Activated gamma-delta T cell (primary cell): ENCODE data around the gene EXTL2.
A peak's percentile ranks its signal among the peaks of the same experiment; 100 is the strongest.
"Not testable (repeated sequence)": the region's sequence is repeated elsewhere in the genome, so short reads cannot be mapped to it uniquely, and the experiment has no call there.

Experiments used
- DNase-seq: peaks from one replicate; lab custom pipeline; 2025; lab: John Stamatoyannopoulos, UW
- total RNA-seq, 2 donors: gene quantifications; one replicate each; lab custom pipeline; 2026; lab: John Stamatoyannopoulos, UW

The EXTL2 gene, protein sequence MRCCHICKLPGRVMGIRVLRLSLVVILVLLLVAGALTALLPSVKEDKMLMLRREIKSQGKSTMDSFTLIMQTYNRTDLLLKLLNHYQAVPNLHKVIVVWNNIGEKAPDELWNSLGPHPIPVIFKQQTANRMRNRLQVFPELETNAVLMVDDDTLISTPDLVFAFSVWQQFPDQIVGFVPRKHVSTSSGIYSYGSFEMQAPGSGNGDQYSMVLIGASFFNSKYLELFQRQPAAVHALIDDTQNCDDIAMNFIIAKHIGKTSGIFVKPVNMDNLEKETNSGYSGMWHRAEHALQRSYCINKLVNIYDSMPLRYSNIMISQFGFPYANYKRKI
- 9.1 to 9.8 reads per million in 2 donors for total RNA-seq

DNA sequence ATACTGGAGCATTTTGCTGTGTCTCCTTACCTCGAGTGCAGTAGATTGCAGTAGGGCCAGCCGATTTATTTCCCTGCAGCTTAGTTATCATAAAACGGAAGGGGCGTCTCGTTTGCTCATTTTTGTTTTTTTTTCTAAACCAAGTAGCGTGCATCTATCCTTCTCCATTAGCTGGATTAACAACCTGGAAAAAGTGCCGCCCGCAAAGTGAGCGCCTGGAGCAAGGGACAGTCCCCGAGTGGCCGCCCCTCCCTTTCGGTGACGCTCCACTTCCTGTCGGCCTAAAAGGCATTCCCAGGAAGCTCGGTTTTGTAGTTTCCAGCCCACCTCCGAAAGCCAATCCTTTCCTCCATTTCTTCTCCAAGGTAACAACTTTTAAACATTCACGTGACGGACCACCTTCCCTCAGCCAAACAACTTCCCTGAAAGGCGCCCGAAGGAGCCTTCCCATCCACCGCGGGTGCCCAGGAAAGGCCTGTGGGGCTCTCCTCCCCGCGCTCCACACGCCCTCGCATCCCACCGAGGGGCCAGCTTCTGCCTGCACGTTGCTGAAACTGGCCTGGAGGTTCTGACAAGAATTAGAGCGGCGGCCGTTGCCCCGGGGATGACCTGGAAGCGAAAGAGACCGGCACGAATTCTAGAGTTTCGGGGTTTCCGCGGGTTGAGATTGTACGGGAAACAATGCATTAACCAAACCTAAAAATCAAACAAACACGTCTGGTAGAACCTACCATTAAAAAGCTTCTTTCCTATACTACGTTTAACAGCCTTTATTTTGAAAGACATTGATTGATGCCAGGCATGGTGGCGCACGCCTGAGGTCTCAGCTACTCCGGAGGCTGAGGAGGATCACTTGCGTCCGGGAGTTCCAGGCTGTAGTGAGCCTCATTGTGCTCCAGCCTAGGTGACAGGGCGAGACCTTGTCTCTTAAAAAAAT, at the start of gene EXTL2:
TSS of gene EXTL2 (minus strand) at position 240 of the 937 bp plus-strand sequence. CDS start 6,085 bp downstream, outside the sequence.
- DNase-seq, result peak; percentile 19

GRCh38 chr1:100943533-100943932, 48.9 kb upstream of the EXTL2 start:
- no peak for DNase-seq

DNA sequence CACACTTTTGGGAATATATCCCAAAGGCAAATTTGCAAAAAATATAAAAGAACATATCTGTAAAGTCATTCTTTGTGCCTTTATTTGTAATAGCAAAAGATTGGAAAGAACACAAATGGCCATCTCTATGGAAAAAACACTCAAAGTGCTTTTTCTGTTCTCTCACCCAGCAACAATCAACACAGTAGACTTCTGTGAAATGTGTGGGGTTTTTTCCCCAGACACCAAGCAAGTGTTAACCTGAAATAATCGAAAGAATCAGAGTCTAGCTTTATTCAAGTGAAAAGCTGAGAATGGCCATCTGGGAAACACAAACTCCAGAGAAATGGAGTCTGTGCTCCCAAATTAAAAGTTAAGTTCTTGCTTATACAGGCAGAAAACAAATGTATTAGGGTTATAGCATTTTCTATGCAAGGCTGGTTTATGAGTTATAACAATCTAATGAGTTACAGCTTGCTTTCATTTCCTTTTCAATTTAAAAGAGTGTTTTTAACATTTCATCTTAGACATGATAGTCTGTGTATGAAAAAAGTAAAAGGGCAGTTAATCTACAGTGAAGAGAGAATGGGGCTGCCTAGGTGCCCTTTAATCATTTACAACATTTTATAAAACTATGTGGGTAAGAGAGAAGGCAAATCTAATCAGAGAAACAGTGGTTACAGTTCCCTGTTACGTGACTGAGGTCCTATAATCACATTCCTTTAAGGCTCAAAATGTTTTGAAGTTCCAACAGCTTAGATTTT, 47.8 kb upstream of the EXTL2 start:
- no peak for DNase-seq

GRCh38 chr1:100941580-100942216, 47.1 kb upstream of the EXTL2 start:
- no peak for DNase-seq

DNA sequence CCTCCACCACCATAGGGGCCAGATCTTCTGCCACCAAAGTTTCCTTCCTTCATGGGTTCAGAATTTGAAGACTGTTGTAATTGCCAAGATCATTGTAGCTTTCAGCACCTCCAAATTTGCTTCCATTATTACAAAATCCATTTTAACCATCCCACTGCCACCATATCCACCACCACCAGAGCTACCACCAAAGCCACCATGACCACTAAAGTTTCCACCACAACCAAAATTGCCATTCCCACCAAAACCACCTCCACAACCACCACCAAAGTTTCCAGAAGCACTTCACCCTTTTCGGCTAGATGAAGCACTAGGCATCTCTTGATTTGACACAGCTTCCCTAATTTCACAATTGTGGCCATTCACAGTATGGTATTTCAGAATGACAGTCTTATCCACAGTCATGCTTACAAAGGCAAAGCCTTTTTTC, 46.5 kb upstream of the EXTL2 start:
- no peak for DNase-seq

DNA sequence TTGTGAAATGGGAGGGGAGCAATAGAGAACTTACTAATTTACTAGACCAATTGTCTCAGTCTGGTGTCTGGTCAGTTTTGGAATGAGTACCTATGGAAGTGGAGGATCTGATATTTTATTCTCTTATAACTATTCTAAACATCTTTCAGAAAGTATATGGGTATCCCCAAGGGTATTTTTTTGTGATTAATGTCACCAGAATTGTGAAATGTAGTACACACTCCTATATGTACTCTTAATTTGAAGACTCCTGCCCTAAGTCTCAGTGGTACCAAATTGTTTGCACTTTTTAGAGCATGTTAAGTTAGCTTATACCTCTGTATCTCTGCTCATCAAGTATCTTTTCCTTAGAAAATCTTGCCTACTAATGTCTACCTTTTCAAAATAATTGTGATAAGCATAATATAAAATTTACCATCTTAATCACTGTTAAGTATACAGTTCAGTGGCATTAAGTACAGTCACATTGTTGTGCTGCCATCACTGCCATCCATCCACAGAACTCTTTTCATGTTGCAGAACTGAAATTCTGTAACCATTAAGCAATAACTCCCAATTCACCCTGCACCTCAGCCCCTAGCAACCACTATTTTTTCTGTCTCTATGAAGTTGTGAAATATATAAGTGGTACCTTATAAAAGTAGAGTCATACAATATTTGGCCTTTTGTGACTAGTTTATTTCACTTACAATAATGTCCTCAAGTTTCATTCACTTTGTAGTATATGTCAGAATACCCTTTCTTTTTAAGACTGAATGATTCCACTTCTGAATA, 41.7 kb upstream of the EXTL2 start:
- DNase-seq, result no peak

- not testable (repeated sequence) for DNase-seq
Observed at GRCh38 chr1:100933555-100933954, 38.9 kb upstream of the EXTL2 start.

- DNase-seq, result no peak
Observed at GRCh38 chr1:100931716-100932115, 37.1 kb upstream of the EXTL2 start.

- no peak for DNase-seq
Observed at GRCh38 chr1:100930494-100930893, 35.9 kb upstream of the EXTL2 start.

DNA sequence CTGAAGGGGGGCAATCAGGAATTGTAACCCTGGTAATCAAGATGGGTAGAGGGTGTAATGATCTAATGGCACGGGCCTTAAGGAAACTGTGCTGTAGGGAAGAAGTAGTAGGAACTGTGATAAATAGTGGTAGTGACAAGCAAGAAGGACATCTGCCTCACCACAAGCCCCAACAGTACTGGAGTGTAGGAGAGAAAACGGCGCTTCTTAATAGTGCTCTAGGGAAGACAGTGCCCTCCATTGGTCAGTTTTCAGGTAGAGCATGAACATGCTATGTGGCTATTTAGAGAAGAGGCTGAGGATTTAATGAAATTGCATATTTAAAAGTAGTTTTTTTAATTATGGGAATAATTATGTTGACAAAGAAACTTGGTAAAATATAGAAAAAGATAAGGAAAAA, 33.5 kb upstream of the EXTL2 start:
- no peak for DNase-seq

- DNase-seq, result no peak
Observed at GRCh38 chr1:100927276-100927675, 32.6 kb upstream of the EXTL2 start.

- no peak for DNase-seq
Observed at GRCh38 chr1:100926240-100926639, 31.6 kb upstream of the EXTL2 start.

DNA sequence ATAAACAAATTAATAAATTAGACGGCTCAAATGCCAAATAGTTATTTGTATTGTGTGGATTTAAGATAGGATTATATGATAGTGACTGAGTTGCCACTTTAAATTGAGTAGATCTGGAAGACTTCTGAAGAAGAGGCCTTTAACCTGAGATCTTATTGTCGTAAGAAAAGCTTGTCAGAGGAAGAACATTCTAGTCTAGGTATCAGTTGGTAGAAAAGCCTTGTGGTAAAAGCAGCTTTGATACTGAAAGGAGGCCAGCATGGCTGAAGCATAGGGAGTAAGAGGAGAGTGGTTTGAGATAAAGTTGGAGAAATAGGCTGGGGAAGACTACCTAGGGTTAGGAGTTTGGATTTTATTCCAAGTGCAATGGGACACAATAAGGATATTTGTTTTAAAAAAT, 30.3 kb upstream of the EXTL2 start:
- DNase-seq, result no peak

DNA sequence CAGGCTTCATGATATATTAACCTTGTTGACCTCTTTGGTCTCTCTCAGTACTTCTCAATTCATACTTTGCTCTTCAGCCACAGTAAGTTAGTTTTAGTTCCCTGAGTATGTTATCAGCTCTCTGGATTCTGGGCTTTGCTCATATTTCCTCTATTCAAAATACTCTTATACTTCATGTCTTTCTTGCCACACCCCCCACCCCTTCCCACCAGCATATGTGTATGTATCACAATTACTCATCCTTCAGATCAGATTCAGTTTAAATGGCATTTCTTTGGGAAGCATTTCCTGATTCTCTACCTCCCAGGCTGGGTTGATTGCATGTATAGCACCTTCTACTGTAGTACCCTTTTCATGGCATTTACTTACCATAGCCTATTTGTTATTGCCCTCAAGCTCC, 29.6 kb upstream of the EXTL2 start:
- no peak for DNase-seq

- DNase-seq, result no peak
Observed at GRCh38 chr1:100921110-100921706, 26.6 kb upstream of the EXTL2 start.

- DNase-seq, result no peak
Observed at GRCh38 chr1:100912019-100912418, 17.4 kb upstream of the EXTL2 start.

DNA sequence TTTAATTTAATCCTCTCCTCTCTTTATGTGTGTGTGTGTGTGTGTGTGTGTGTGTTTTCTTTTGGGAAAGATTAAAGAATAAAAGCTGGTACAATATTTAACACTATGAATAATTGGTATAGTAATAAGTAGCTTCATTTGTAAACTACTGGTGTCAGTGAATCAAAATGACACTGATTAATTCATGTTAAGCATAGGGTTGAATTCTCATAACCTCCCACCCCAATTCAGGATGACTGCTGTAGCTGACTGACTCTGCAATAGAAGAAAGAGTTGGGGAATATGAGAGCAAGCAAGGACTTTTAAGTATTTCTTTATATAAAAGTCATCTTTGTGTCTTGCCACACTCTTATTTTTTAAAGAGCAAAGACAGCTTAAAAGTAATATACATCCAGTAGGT, 14.4 kb upstream of the EXTL2 start:
- DNase-seq, result no peak

DNA sequence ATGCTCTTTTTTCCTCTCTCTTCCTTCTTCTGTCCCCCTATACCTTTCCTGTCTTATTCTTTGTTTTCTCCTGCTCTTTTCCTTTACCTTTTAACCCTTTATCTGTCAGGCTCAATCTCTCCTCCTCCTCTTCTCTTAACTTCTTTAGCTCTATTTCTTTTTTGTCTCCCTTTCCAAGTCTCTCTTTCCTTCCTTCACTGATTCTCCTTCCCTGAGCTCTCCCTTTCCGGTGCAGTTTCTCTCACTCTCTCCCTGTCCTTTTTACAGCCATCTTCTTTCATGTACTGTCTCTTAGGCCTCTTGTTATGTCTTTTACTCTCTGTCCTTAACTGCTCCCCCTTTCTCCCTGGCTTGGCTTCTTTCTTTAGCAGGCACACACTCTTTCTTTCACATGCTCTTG, 13.2 kb upstream of the EXTL2 start:
- no peak for DNase-seq

DNA sequence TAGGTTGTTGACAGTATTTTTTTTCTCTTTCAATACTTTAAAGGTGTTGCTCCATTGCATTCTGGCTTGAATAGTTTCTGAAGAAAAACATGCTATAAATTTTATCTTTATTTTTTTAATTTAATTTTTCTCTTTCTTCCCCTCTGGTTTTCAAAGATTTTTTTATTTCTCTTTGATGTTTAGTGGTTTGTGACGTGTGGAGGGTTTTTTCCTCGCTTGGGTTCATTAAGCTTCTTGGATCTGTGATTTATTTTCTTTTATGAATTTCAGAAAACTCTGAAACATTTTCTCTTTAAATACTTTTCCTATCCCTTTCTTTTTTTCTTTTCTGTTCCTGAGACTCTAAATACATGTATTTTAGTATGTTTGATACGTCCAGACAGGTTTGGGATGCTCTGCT, 10.5 kb upstream of the EXTL2 start:
- no peak for DNase-seq

- DNase-seq, result no peak
Observed at GRCh38 chr1:100904528-100904927, 9.9 kb upstream of the EXTL2 start.

GRCh38 chr1:100903777-100904176, 9.1 kb upstream of the EXTL2 start:
- DNase-seq, result no peak
